Tongue (tissue), 2 donors: ENCODE measurements around the gene RLIM. TPM values are rescaled to one million over a fixed set of nuclear protein-coding genes. Genes with fewer than 3 reads are reported as not detected.
A peak's percentile ranks its signal among the peaks of the same experiment; 100 is the strongest.
"Not testable (repeated sequence)": the region's sequence is repeated elsewhere in the genome, so short reads cannot be mapped to it uniquely, and the experiment has no call there.

Source experiments
- DNase-seq: peaks from one replicate; pipeline ENCODE4 v3.0.0-alpha.2; 2015
- total RNA-seq: library from RNA; depleted of rRNA; stranded (reverse); fragments of >200 nt; gene quantifications from one replicate; pipeline ENCODE4 v1.2.3, GENCODE V29; 2014

The RLIM gene
- total RNA-seq: 52.7 TPM

- peak; percentile 97 for DNase-seq
Measured at GRCh38 chrX:74614093-74614909, at the start of gene RLIM. Gene RLIM, minus strand, starts transcription at chrX:74614624. Its CDS starts 18,647 bp downstream, at chrX:74595977.

- no peak for DNase-seq
Measured at GRCh38 chrX:74656079-74656745, 41.8 kb upstream of the RLIM start.

- DNase-seq: not testable (repeated sequence)
Measured at GRCh38 chrX:74654953-74655352, 40.5 kb upstream of the RLIM start.

GRCh38 chrX:74636749-74637314 lies 22.4 kb upstream of the RLIM start:
- no peak for DNase-seq

- DNase-seq: peak; percentile 45
Measured at GRCh38 chrX:74613370-74614092, 893 bp downstream of the RLIM start.

GRCh38 chrX:74606799-74607198 lies 7.6 kb downstream of the RLIM start:
- no peak for DNase-seq

- DNase-seq: no peak
Measured at GRCh38 chrX:74606342-74606741, 8.1 kb downstream of the RLIM start.

- DNase-seq: no peak
Measured at GRCh38 chrX:74603040-74603439, 11.4 kb downstream of the RLIM start.

GRCh38 chrX:74602142-74602541 lies 12.3 kb downstream of the RLIM start:
- no peak for DNase-seq

GRCh38 chrX:74593593-74593992 lies 20.8 kb downstream of the RLIM start:
- no peak for DNase-seq

GRCh38 chrX:74585766-74586165 lies 28.7 kb downstream of the RLIM start:
- DNase-seq: no peak

- DNase-seq: peak; percentile 22
Measured at GRCh38 chrX:74579597-74580198, 34.7 kb downstream of the RLIM start.

- no peak for DNase-seq
Measured at GRCh38 chrX:74578137-74578536, 36.3 kb downstream of the RLIM start.

GRCh38 chrX:74557378-74557777 lies 57.0 kb downstream of the RLIM start:
- no peak for DNase-seq

GRCh38 chrX:74551934-74552333 lies 62.5 kb downstream of the RLIM start:
- DNase-seq: no peak

- DNase-seq: peak; percentile 89
Measured at GRCh38 chrX:74550295-74550802, 64.1 kb downstream of the RLIM start.

GRCh38 chrX:74546984-74547383 lies 67.4 kb downstream of the RLIM start:
- DNase-seq: no peak

GRCh38 chrX:74545880-74546523 lies 68.4 kb downstream of the RLIM start:
- DNase-seq: no peak

- no peak for DNase-seq
Measured at GRCh38 chrX:74540635-74541249, 73.7 kb downstream of the RLIM start.

GRCh38 chrX:74536832-74537371 lies 77.5 kb downstream of the RLIM start:
- peak; percentile 74 for DNase-seq
